Fibroblast of lung (primary cell): ENCODE data around the gene TMCC2. TPM values are rescaled to one million over a fixed set of nuclear protein-coding genes. Genes with fewer than 3 reads are reported as not detected.

ENCODE experiments used
- DNase-seq, 2 donors: peaks; one replicate each; pipeline versions ENCODE4 v3.0.0 to v3.0.0-alpha.2; 2010; ENCODE audit warnings: low read depth in 2 of 2
- H2AFZ ChIP-seq: 2 replicates; pipeline ENCODE4 v1.5.1; 2012; ENCODE audit warnings: low read length, control low read depth, inconsistent platforms
- H3K27ac ChIP-seq: 2 replicates; pipeline ENCODE4 v1.5.1; 2011; ENCODE audit warnings: low read length, control low read depth; ENCODE audit not compliant: insufficient read depth
- H3K27me3 ChIP-seq: 2 replicates; pipeline ENCODE4 v1.5.1; 2011; ENCODE audit warnings: mild to moderate bottlenecking, low read length; ENCODE audit not compliant: control insufficient read depth, insufficient read depth
- H3K36me3 ChIP-seq: 2 replicates; pipeline ENCODE4 v1.5.1; 2011; ENCODE audit warnings: low read length; ENCODE audit not compliant: control insufficient read depth, insufficient read depth
- H3K4me1 ChIP-seq: 2 replicates; pipeline ENCODE4 v1.5.1; 2011; ENCODE audit warnings: low read length; ENCODE audit not compliant: control insufficient read depth, insufficient read depth; ENCODE audit errors: extremely low read depth
- H3K4me2 ChIP-seq: 2 replicates; pipeline ENCODE4 v1.5.1; 2011; ENCODE audit warnings: low read length, control low read depth; ENCODE audit not compliant: insufficient read depth; ENCODE audit errors: extremely low read depth
- H3K4me3 ChIP-seq, 4 experiments: fragments of 200-600 bp in 1 of 4; sonication (generic) in 1 of 4; replicated peaks in 1 of 4; 2 replicates each; pipeline ENCODE4 v1.5.1; 2011 to 2016; ENCODE audit warnings: low read length in 4 of 4, low read depth in 3 of 4, mild to moderate bottlenecking in 3 of 4, control low read depth in 2 of 4, inconsistent platforms in 1 of 4, mixed read lengths in 1 of 4; ENCODE audit not compliant: insufficient read depth in 1 of 4; ENCODE audit errors: control extremely low read depth in 1 of 4
- H3K79me2 ChIP-seq: 2 replicates; pipeline ENCODE4 v1.5.1; 2012; ENCODE audit warnings: mild to moderate bottlenecking, low read length, inconsistent platforms; ENCODE audit not compliant: control insufficient read depth, insufficient read depth
- H3K9ac ChIP-seq: 2 replicates; pipeline ENCODE4 v1.5.1; 2011; ENCODE audit warnings: mild to moderate bottlenecking, low read length, control low read depth; ENCODE audit not compliant: insufficient read depth
- H3K9me3 ChIP-seq: 2 replicates; pipeline ENCODE4 v1.5.1; 2012; ENCODE audit warnings: low read depth, low read length; ENCODE audit not compliant: control insufficient read depth, insufficient read depth
- H4K20me1 ChIP-seq: 2 replicates; pipeline ENCODE4 v1.5.1; 2011; ENCODE audit warnings: low read length; ENCODE audit not compliant: control insufficient read depth, insufficient read depth; ENCODE audit errors: extremely low read depth
- EZH2 ChIP-seq: IDR thresholded peaks from 2 replicates; pipeline ENCODE4 v1.5.1; 2012; ENCODE audit warnings: low read length, control low read depth, mild to moderate bottlenecking; ENCODE audit errors: missing control alignments
- polyA plus RNA-seq, 2 donors: library from polyadenylated mRNA; depleted of rRNA in 1 of 2; stranded (reverse) in 1 of 2; unstranded in 1 of 2; fragments of >200 nt; gene quantifications; 2 replicates each; pipeline ENCODE4 v1.2.1, GENCODE V29; 2011 to 2012; ENCODE audit warnings: missing spikeins in 1 of 2
- total RNA-seq: library from RNA; depleted of rRNA; stranded (reverse); fragments of >200 nt; gene quantifications from 2 replicates; pipeline ENCODE4 v1.2.1, GENCODE V29; 2014
- TF ChIP-seq, protein P1 (sequence below), 2 donors: IDR thresholded peaks in 1 of 2; conservative IDR thresholded peaks in 1 of 2; 1 replicate in 1 of 2; 2 replicates in 1 of 2; pipeline ENCODE4 v1.5.1; 2011 to 2012; ENCODE audit warnings: low read length in 2 of 2, control low read depth in 1 of 2, inconsistent platforms in 1 of 2, low read depth in 1 of 2, mild to moderate bottlenecking in 1 of 2

The TMCC2 gene
- total and polyA plus RNA-seq, 2 donors (not counting 1 experiment from before 2014, with no cell fraction given): 2.3 to 6.9 TPM

GRCh38 chr1:205287767-205288559, 60.2 kb downstream of the TMCC2 start:
- Histone ChIP-seq H3K79me2 (no peaks in the 10 kb centered on the region), H2AFZ (peak overlapping the region; percentile 19), H3K4me1 (peaks cover 38% of the 10 kb centered on the region), H3K27ac (no peak overlapping the region), H3K4me3 (no peak overlapping the region), H3K27me3 (no peaks in the 10 kb centered on the region), H3K9ac (no peak overlapping the region), H3K4me2 (no peak overlapping the region), H4K20me1 (no peaks in the 10 kb centered on the region), H3K36me3 (no peaks in the 10 kb centered on the region), H3K9me3 (no peaks in the 10 kb centered on the region)
- peak in 1 of 2 donors; percentile 41 for DNase-seq
- TF ChIP-seq EZH2: no peak
- TF ChIP-seq, protein P1, sequence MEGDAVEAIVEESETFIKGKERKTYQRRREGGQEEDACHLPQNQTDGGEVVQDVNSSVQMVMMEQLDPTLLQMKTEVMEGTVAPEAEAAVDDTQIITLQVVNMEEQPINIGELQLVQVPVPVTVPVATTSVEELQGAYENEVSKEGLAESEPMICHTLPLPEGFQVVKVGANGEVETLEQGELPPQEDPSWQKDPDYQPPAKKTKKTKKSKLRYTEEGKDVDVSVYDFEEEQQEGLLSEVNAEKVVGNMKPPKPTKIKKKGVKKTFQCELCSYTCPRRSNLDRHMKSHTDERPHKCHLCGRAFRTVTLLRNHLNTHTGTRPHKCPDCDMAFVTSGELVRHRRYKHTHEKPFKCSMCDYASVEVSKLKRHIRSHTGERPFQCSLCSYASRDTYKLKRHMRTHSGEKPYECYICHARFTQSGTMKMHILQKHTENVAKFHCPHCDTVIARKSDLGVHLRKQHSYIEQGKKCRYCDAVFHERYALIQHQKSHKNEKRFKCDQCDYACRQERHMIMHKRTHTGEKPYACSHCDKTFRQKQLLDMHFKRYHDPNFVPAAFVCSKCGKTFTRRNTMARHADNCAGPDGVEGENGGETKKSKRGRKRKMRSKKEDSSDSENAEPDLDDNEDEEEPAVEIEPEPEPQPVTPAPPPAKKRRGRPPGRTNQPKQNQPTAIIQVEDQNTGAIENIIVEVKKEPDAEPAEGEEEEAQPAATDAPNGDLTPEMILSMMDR (conservative IDR thresholded peaks at IDR 0.05 in 1 of 2, IDR thresholded peaks at IDR 0.05 in 1 of 2; ENCODE audit: low read depth in 1 of 2, low read length in 2 of 2): no peak

DNA sequence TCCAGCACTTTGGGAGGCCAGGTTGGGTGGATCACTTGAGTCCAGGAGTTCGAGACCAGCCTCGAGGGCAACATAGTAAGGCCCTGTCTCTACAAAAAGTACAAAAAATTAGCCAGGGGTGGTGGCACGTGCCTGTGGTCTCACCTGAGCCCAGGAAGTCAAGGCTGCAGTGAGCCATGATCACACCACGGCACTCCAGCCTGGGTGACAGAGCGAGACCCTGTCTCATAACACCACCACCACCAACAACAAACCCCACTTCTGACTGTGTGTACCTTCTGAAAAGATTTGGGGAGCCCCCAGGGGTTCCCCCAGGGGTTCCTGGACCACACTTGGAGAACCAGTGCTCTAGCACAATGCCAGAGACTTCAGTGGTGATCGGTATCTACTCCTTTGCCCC, 63.9 kb downstream of the TMCC2 start:
- TF ChIP-seq EZH2: no peak
- TF ChIP-seq, protein P1 (conservative IDR thresholded peaks at IDR 0.05 in 1 of 2, IDR thresholded peaks at IDR 0.05 in 1 of 2; ENCODE audit: low read depth in 1 of 2, low read length in 2 of 2): no peak
- Histone ChIP-seq H3K4me1 (peaks cover 33% of the 10 kb centered on the region), H3K4me3 (no peak overlapping the region), H3K27ac (no peak overlapping the region), H3K9me3 (no peaks in the 10 kb centered on the region), H2AFZ (no peak overlapping the region), H3K9ac (no peak overlapping the region), H3K79me2 (no peaks in the 10 kb centered on the region), H4K20me1 (no peaks in the 10 kb centered on the region), H3K27me3 (no peaks in the 10 kb centered on the region), H3K4me2 (no peak overlapping the region), H3K36me3 (no peaks in the 10 kb centered on the region)
- no peak for DNase-seq

GRCh38 chr1:205293350-205294074, 65.8 kb downstream of the TMCC2 start:
- no peak overlapping the region for H3K4me2 ChIP-seq
- no peaks in the 10 kb centered on the region for H3K27me3 ChIP-seq
- no peak overlapping the region for H3K4me3 ChIP-seq
- peaks cover 24% of the 10 kb centered on the region for H3K4me1 ChIP-seq
- no peaks in the 10 kb centered on the region for H3K9me3 ChIP-seq
- TF ChIP-seq, protein P1 (conservative IDR thresholded peaks at IDR 0.05 in 1 of 2, IDR thresholded peaks at IDR 0.05 in 1 of 2; ENCODE audit: low read depth in 1 of 2, low read length in 2 of 2): no peak
- TF ChIP-seq EZH2: no peak
- H3K9ac ChIP-seq: no peak overlapping the region
- no peaks in the 10 kb centered on the region for H3K36me3 ChIP-seq
- peak overlapping the region; percentile 79 for H3K27ac ChIP-seq
- DNase-seq: no peak
- no peaks in the 10 kb centered on the region for H4K20me1 ChIP-seq
- no peaks in the 10 kb centered on the region for H3K79me2 ChIP-seq
- no peak overlapping the region for H2AFZ ChIP-seq
